Bone marrow (tissue), 2 donors: ENCODE results near the gene RPL31.

ENCODE experiments used
- DNase-seq, 2 donors: peaks; one replicate each; lab custom pipeline; 2025; lab: John Stamatoyannopoulos, UW

The RPL31 gene

DNA sequence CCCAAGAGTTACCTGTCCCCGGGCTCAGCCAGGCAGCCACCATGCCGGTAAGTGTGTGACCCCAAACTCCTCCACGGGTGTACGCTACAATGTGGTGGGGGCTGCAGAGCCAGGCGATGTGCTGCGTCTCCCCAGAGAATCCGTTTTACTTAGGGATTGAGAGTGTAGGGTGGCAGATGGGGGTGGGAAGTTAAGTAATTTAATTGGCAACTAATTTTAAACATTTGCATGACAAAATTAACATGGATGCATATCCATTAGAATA lies 26.6 kb upstream of the RPL31 start:
- DNase-seq, result no peak

DNA sequence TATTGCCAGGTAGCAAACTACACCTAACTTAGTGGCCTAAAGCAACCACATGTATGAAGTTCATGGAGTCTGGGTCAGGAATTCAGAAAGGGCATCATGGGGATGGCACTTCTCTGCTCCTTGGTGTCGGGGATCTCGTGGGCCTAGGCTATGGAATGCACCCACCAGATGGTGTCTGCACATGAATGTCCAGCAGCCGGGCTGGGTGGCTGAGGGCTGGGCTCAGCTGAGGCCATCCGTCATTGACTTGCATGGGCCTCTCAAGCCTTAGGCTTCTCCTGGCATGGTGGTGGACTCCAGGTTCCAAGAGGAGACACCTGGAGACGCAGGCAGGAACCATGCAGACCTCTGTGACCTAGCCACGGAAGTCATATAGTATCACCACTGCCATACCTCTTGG lies 26.0 kb upstream of the RPL31 start:
- DNase-seq, result no peak

DNA sequence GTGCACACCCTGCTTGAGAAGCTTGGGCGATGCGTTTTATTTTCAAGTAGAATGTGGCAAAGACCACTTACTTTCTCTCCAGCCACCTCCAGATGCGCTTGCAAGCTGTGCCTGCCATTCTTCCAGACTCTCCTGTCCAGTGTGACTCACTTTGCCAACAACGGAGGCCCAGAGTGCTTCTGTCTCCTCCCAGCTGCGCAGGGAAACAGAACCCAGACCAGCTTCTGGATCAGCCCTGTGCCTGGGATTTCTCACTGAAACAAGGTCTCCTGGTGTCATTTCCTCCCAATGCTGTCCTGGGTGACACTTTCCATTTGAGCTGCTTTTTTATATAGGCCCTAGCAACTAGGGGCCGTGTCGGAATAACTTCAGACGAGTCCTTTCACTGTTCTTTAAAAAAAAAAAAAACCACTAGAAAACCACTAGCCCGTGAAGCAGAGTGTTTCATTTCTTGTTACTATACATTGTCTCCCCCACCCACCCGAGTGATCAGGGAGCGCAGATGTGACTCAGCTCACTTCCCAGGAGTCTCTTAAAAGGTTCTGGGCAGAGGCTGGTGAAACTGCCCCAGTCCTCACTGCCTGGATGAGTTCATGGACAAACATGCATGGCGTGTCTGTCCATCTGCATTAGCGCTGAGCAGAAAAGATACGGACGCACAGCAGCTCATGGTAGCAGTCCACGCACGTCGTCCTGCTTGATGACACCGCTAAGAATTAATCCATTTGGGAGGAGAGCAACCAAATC lies 25.3 kb upstream of the RPL31 start:
- DNase-seq, result no peak

DNA sequence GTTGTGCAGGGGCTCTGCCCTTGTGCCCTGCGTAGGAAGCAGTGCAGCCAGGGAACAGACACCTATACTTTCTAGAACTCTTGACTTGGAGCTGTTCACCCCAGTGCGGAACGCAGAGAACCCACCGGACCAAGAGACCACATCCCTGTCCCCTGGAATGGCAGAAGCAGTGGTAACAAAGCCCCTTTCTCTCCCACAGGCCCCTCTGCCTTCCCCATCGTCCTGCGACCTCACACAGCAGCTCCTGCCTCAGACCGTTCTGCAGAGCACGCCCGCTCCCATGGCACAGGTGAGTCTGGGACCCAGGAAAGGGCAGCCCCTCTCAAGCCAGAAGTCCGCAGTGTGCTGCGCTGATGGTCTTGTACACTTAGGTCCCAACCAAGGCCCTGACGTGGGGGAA lies 24.6 kb upstream of the RPL31 start:
- no peak for DNase-seq

DNA sequence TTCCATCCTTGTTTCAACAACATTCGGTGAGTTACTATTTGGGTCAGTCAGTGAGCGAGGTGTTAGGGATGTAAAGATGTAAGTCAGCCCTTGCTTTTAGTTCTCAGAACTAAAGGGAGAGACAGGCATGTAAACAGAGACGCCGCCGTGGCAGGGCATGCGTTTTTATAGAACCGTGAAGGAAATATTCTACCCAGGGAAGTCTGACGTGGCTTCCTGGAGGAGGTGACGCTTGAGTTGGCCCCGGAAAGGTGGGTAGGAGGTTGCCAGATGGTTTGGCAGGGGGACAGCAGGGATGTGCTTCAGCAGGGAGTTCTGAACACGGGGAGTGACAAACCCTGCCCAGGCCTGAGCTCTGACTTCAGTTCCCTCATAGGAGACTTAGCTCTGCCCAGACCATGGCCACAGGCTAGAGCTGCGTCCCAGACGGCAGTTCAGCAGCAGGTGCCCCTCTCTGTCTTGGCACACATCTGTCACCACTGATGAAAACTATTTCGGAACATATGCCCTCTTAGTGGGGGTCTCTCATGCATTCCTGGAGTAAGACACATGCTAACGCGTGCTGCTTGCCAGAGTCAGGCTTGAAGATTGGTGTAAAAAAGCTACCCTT lies 23.4 kb upstream of the RPL31 start:
- no peak for DNase-seq

DNA sequence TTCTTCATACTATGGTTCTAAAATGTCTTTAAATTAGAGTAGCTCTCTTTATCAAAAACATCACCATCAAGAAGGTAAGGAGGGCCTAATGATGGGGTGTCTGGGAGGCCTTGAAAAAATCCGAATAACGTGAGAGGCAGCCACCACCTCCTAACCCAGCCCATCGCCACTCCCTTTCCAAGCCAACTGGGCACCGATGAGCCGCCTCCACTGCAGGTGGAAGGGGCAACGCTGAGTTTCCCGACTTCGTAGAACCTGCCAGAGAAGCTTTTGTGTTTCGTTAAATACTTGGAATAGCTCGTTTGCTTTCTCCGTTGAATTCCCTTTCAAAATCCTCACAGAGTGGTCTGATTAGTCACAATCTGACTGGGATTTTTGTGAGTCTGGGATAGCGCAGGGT lies 22.0 kb upstream of the RPL31 start:
- DNase-seq, result no peak

DNA sequence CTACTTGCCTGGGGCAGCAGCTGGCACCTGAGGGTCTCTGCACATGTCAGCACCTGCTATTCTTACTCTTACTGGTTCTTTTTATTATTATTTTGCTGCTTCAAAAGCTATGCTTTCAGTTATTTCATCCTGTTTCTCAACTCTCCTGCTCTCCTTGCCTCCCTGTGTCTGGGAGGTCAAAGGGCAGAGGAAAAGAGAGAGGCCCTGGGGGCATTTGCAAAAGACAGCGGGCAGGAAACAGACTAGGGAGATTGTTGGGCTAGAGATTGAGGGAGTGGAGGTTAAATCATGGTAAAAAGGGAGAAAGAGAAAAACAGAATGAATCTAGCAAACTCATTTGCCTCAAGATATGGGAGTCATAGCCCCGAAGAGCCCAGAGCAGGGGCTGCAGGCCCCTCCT lies 21.1 kb upstream of the RPL31 start:
- DNase-seq, result no peak

DNA sequence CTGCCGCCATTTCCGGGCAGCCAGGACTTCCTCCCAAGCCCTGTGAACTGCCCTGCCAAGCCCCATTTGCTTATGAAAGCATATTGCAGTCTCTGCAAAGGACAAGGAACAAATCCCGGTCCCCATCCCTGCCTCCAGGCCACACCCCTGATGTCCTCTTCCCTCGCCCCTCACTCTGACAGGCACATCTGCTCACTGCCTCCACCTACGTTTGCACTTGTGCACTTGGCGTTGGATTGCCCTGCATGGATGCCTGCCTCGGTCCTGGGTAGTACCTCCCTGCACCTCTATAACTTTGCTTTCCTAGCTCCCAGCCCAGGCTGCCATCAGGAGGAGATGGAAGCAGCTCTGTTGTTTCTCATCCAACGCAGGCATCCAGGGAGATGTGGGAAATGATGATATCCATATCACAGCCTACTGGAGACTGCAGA lies 19.6 kb upstream of the RPL31 start:
- no peak for DNase-seq

DNA sequence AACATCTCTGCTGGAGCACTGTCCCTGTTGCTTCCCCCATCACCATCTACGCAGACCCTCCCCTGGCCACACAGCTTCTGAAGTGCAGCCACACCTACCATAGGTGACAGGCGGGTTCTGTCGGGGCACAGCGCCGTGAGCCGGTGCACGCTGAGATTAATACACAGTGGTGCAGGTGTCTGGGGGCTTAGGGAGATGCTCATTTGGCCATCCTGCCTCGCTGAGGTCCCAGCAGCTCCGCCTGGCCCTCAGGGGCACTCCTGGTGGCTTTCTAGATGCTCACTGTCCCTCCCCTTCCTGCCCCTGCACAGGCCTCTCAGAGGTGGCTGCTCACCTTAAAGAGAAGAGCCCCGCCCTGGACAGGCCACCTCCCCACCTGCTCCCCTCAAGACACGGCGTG lies 18.9 kb upstream of the RPL31 start:
- no peak for DNase-seq

DNA sequence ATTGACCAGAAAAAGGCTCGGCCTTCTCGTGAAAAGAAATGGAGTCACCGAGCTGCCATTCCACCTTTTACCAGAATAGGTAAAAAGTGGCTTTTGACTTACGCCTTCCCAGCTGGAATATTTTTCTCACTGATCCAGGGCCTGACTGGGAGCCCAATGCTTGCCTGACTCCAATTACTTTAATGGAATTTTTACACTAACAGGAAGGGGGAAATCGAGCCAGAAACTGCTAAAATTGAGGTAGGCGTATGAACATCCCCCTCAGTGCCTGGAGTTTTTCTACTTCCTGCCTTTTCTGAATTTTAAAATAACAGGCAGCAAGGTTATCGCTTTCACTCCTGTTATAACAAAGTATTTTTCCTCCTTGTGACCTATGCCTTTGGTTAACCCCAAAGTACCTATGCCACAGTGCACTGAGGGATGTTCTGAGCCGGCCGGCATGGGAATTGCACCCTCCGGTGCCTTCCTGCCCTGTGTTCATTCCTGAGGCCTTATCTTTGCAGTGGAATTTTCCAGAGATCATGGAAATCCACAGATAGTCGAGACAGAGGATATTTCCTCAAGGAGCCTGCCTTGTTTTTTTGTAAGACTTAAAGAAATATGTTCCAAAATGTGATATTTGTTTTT lies 18.3 kb upstream of the RPL31 start:
- no peak for DNase-seq

DNA sequence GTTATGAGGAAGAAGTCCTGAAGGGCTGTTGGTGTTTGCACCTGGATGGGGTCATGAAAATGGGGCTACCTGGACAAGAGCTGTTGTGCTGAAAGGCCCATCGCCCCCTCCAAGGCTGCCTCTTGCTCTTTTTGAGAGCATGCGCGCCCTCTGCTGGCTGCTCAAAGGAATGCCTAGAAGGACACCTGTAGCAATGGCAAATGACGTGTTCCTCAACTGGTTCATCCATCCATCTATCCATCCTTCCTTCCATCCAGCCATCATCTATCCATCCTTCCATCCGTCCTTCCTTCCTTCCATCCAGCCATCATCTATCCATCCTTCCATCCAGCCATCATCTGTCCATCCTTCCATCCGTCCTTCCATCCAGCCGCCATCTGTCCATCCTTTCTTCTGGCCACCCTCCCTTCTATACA lies 17.2 kb upstream of the RPL31 start:
- DNase-seq, result peak; percentile 19 to 20

DNA sequence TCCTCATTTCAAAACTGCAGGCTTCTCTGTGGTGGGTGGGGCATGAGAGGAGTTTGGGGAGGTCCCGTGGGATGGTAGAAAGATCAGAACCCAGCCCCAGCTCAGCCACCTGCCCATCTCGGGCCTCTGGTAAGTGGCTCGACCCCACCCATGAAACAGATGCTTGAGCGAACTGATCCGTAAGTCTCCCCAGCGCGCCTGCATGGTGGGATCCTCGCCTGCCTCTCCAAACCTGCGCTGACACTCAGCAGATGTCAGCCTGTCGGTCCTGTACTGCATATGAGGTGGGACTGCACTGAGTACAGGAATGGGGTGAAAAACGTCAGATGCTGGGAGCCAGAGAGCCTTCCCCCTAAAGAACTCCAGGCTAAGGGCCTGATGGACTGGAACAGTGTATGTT lies 15.9 kb upstream of the RPL31 start:
- no peak for DNase-seq

DNA sequence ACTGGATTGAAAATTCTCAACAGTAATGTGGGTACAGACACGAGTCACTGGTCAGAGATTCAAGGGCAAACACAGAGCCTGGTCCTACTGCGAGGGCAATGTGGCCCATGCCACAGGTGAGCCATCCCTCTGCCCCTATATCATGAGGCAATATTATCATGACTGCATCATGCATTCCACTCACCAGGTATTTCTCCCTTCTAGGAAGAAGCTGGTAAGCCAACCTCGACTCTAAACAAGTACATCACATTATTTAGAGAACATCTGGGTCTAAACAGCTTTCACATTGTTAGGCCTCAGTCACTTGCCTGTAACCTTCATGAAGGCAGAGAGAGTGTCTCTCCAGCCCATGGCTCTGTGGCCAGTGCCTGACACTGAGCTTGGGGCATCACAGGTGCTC lies 14.6 kb upstream of the RPL31 start:
- DNase-seq, result no peak

DNA sequence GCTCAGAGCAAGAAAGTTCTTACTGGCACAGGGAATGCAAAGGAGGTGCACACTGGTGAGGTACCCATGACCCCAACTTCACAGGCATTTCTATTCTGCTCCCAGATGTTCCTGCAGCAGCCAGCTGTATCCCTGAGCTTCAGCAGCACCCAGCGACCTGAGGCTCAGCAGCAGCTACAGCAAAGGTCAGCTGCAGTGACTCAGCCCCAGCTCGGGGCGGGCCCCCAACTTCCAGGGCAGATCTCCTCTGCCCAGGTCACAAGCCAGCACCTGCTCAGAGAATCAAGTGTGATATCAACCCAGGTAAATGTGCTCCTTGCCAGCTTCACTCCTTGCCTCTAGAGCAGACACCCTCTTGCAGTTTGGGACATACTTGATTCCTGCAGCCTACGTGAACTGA lies 14.1 kb upstream of the RPL31 start:
- no peak for DNase-seq

DNA sequence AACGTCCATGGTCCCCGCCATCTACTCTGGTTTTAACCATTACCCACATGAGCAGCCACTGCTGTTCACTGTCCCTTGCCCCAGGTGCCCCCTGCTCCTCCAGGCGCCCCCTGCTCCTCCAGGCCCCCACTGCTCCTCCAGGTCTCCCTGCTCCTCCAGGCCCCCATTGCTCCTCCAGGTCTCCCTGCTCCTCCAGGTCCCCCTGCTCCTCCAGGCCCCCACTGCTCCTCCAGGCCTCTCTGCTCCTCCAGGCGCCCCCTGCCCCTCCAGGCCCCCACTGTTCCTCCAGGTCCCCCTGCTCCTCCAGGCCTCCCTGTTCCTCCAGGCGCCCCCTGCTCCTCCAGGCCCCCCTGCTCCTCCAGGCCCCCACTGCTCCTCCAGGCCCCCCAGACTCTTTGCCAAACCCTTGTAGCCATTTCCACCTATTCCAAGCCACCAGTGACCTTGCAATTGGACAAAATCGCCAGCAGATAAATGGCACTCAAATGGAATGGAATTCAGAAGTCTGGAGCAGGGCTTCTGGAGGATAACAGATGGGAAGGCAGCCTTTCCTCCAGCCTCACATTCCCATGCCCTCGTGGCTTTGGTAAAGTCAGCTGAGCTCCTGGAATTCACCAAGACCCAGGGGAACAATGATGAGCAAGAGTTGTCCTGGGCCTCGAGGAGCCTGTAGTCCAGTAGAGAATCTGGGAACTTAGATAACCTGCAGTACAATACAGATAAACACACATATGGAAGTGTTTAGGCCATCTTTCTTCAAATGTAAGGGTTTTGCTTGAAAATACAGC lies 13.3 kb upstream of the RPL31 start:
- no peak for DNase-seq

DNA sequence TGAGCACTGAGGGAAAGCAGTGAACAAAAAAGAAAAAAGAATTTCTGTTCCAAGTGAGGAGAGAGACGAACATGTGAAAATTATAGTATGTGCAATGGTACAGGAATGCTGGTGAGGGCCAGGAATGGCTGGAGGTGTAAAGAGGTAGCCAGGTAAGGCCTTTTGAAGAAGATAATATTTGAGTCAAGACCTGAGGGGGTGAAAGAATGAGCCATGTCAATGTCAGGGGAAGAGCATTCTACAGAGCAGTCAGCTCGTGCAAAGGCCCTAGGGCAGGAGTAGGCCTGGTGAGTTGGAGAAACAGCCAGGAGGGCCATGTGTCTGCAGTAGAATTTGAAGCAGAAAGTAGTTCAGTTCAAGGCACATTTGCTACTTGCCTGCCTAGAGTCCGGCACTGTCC lies 12.4 kb upstream of the RPL31 start:
- DNase-seq, result no peak

DNA sequence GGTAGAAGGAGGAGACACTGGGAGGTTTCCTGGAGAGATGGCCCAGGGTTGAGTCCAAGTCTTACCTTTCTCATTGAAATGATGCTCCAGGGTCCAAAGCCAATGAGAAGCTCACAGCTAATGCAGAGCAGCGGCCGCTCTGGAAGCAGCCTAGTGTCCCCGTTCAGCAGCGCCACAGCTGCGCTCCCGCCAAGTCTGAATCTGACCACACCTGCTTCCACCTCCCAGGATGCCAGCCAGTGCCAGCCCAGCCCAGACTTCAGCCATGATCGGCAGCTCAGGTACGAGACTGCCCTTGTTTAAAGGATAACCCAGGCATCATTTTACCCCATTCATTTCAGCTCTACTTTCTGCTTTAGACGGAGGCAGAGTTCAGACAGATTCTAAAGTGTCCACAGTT lies 11.9 kb upstream of the RPL31 start:
- no peak for DNase-seq

DNA sequence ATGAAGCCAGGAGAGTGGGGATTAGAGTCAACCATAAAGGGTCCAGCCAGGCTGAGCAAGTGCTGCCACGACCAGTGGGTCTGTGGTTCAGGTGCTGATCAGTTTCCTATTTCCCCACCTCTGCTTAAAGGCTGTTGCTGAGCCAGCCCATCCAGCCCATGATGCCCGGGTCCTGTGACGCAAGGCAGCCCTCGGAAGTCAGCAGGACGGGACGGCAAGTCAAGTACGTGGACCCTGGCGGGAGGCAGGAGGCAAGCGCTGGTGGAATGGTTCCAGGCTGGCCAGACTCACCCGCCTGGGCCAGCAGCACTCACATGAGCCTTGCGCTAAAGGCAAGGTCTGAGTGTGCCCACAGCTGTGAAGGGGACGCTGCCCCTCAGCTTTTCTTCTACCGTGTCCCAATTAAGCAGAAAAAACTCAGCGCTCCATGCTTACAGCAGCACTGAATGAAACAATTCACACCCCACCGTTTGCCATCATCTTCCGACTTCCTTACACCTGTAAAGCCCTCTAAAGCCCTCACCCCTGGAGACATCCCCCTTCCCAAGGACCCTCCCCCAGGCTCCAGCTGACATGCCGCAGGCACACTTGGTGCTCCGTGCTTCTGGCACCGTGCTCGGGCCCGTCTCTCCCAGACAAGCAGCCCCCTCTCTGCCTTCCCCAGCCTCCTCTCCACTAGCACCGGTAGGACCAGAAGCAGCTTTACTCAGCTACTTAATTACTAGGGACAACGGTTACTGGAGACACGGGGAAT lies 11.3 kb upstream of the RPL31 start:
- DNase-seq, result no peak

DNA sequence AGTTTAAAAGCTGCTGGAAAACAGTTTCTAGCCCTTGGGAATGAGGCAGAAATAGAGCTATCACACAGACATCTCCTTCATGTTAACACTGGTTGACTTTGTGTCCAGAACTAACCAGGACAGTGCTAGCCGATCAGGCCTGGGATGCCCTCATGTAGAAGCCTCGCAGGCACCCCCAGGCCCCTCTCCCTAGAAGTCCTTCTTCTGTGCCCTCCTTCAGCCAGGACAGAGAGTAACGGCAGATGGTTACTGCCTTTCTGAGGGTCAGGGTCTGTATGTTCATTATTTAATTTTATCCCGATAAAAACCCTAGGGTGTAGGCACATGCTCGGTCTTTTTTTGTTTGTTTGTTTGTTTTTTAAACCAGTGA lies 10.7 kb upstream of the RPL31 start:
- no peak for DNase-seq

DNA sequence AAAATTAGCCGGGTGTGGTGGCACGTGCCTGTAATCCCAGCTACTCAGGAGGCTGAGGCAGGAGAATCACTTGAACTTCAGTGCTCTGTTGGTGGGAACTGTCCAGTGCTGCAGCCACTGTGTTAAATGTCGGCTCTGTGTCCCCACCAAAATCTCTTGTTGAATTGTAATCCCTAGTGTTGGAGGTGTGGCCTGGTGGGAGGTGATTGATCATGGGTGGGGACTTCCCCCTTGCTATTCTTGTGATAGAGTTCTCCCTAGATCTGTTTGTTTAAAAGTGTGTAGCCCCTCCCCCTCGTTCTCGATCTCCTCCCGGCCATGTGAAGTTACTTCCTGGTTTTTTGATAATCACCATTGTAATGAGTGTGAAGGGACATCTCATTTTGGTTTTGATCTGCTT lies 9.8 kb upstream of the RPL31 start:
- DNase-seq, result no peak

DNA sequence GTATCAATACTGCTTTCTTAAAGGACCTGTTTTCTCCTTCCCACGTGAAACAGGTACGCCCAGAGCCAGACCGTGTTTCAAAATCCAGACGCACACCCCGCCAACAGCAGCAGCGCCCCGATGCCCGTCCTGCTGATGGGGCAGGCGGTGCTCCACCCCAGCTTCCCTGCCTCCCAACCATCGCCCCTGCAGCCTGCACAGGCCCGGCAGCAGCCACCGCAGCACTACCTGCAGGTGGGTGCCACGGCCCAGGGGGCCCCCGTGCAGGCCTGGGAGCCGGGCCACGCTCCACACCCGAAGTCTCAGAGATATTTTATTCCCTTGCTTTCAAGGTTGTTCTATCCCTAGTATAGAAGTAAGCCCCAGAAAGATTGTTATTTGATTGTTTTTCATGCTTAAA lies 8.8 kb upstream of the RPL31 start:
- no peak for DNase-seq

DNA sequence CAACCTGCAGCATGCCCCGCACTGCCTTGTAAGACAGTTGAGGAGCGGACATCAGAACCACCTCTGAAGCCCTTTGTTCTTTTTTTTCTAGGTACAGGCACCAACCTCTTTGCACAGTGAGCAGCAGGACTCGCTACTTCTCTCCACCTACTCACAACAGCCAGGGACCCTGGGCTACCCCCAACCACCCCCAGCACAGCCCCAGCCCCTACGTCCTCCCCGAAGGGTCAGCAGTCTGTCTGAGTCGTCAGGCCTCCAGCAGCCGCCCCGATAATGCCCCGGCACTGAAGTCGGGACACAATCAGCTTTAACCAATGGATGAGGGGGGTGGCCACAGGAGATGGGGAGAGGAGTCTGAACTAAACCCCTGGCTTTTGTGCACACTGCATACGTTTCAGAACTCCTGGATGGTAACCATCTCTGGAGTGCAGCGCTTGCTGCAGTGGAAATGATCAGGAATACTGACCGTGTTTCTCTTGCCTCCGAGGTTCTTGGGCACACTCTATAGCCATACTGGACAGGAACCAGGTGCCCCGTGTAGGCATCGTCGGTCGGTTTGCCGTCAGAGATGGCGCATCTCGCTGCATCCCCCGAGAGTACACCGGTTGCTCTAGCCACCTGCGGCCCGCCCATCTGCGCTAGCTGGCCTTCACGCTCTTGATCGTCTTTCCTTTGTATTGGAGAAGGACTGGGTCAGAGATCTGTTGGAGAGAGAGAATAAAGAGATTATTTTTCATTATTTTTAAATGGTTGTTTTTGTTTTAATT lies 6.6 kb upstream of the RPL31 start:
- DNase-seq, result no peak
